GM18867 (cell line): ENCODE data around the gene USP3.

ENCODE experiments used
- ATAC-seq: cut with Tn5 transposase; IDR thresholded peaks from one replicate; pipeline ENCODE4 v1.9.1; 2021; ENCODE audit warnings: mild to moderate bottlenecking, moderate library complexity; ENCODE audit not compliant: unreplicated experiment

USP3 gene

GRCh38 chr15:63582179-63582578 is 77.8 kb downstream of the USP3 start:
- no peak for ATAC-seq

- ATAC-seq = no peak
Measured at GRCh38 chr15:63582718-63583426, 78.5 kb downstream of the USP3 start.

DNA sequence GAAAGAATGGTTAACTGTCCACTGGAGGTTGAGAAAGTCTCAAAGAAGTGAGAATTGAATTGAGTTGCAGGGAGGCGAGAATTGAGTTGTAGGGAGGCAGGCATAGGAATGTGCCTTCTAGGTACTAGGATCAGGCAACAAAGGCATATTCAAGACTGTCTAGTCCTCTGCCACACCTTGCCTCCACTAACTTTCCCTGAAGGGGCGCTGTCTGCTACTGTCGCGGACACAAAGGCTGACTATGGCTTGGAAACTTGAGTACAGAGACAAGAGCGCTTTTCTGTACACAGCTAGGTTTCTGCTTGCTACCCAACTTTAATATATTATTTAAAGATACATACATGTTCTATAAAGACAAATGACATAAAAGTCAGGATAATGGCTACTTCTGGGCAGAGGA is 82.4 kb downstream of the USP3 start:
- ATAC-seq = no peak

DNA sequence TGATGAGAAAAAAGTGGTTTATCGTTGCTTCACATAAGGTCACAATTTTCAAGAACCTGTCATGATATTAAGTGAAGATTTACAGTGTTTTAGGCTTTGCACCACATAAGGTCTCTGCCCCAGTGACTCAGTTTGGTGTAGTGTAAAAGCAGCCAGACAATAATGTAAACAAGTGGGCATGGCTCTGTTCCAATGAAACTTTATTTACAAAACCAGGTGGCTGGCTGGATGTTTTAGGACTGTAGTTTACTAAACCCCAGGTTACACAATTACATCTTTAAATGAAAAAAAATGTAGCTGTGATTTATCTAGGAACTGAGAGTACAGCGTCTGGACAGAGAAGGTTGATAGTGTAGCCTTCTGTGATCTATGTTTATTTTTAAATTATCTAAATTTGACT is 83.1 kb downstream of the USP3 start:
- no peak for ATAC-seq

- ATAC-seq = no peak
Measured at GRCh38 chr15:63588826-63589225, 84.4 kb downstream of the USP3 start.

DNA sequence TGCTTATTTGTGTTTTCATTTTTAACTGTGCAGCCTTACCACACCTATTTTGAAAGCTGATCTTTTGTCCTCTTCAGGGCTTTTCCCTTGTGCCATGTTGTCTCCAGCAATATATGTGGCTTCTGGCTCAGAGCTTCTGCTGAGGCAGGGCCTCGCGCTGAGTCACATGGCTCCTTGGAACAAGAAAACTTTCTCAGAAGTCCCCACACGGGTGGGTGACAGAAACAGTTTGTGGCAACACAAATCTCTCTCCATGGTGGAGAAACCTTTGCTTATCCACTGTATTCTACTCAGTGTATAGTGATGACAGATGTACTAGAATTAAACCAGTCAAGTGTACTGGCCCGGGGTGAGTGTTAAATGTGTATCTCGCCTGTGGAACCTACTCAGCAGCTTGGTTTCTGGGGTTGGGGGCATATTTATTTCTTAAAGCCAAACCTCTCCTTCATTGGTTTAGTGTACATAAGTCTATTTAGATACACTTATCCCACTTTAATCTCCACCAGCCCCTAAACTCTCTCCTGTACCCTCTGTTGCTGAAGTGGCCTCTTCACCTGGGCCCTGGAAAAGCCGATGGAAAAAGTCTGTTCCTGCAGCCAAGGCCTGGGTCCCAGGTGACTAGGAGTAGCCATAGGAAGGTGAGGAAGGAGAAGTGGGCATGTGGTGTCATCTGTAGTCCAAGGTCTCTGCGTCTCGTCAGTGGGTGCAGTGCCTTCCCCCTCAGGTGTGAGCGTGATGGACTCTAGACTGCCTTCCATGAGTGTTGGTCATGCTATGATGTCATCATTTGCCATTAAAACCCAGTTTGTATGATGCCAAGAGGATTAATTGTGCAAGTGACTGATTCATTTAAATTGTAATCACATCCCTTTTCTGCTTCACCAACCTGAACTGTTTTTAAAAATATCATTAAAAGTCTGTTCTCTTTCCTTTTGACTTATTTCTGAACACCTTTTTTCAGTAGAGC is 89.6 kb downstream of the USP3 start:
- ATAC-seq = no peak

DNA sequence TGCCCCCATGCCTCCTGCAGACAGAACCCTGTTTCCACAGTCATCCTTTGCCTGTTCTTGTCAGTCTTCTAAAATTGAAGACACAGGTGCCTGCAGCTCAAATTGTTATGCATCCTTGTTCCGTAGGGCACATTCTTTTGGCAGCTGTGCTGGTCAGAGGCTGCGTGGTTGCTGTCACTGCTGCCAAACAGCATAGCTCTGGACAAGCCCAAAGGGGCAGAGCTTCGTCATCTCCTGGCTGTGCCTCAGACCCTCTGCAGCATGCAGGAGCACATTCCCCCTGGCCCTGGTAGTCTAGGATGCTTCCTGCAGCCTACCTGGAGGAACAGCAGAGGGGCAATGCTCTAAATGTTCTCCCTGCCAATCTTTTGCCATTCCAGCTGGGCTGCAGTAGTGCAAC is 90.7 kb downstream of the USP3 start:
- ATAC-seq = no peak

DNA sequence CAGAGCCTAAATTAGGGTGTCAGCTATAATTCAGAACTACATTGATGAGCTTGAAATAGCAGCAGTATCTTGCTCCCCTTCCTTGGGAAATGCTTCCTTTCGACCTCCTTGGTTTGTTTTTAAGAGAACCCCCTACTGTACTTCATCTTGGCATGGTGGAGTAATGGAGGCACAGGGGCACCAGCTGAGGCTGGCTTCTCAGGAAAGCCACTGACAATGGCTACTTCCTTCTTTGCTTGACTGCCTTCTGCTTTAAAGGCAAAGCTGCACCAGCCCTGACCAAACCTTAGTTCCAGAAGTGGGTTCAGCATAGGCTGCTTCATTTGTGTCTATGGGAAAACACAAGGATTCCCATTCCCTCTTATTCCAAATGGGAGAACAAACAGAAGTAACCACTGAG is 91.3 kb downstream of the USP3 start:
- no peak for ATAC-seq

DNA sequence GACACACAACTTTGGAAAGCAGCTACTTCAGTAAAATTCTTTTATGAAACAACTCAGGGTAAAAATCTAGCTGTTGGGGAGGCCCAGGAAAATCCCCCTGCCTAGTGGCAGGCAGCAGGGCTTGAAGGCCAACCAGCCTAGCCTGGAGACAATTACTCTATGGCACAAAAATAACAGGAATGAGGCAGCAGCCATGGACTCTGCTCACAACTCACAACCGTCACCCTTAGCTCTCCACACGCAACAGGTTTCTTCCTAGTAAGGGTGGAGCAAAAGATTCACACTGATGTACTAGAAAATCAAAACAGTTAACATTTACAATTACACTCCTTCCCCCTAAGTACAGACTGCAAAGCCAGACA is 92.3 kb downstream of the USP3 start:
- no peak for ATAC-seq

- no peak for ATAC-seq
Measured at GRCh38 chr15:63597038-63597790, 92.8 kb downstream of the USP3 start, which contains the start of gene FBXL22. Gene FBXL22 (plus strand): TSS chr15:63597387. CDS start chr15:63597393, 6 bp downstream.

GRCh38 chr15:63597821-63598220 is 93.4 kb downstream of the USP3 start:
- no peak for ATAC-seq

DNA sequence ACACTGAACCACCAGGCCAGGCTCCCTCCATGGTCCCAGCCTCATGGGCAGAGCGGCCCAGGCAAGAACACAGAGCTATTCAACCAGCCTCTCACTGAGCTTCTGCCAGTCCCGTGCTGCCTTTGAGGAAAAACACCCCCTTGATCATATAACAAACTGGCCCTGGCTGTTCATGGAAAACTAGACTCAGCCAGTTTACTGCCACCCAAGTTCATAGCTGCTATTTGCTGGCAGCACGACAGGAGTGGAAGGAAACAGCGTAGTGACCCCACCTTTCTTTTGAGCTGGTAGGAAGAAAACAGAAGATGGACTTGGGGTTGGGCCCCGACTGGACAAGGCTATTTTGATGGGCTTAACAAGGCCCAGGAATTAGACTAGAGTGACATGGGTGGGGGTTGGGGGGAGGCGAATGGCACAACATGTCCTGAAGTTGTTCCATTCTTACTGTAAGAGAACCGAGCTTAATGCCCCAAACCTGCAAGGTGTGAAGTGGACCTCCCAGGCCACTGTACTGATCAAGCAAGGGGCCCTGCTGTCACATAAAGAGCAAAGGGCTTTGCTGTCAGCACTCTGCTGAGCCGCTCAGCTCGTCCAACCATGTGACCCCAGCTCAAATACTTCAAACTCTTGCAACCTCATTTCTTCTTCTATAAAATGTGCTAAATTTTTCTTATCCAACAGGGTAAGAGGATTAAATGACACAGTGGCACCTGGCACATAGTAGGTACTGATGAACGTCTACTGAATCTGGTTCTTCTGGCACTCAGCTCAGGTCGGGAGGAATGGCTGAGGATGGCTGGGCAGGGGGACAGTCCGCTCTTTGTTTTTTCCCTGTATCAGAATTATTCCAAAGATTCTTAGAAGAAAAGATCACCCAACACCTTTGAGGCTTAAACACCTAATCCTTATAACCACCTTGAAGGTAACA is 94.3 kb downstream of the USP3 start:
- ATAC-seq = no peak

DNA sequence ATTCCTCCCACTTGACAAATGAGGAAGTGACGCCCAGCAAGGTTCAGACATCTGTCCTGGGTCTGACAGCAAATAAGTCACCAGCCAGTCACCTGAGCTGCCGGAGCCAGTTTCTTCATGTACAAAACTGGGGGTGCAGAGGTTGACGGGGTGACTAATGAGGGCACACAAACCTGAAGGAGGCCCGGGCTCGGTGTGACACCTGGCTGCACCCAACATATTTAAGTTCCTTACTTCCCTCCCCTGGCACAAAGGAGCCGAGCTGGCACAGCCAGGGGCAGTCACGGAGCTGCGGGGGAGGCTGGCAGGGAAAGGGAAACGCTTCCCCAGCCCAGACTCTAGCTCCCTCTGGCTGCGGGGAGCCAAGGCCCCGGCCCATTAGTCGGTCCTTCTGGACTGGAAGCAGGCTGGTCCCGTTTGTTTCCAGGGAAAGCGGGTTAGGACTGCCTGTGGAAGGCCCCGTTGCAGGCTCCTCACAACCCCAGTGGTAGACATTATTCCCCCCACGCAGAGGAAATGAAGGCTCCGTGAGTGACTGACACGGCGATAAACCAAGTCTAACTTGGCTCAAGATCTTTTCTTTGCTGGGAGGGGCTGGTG is 95.1 kb downstream of the USP3 start:
- no peak for ATAC-seq

DNA sequence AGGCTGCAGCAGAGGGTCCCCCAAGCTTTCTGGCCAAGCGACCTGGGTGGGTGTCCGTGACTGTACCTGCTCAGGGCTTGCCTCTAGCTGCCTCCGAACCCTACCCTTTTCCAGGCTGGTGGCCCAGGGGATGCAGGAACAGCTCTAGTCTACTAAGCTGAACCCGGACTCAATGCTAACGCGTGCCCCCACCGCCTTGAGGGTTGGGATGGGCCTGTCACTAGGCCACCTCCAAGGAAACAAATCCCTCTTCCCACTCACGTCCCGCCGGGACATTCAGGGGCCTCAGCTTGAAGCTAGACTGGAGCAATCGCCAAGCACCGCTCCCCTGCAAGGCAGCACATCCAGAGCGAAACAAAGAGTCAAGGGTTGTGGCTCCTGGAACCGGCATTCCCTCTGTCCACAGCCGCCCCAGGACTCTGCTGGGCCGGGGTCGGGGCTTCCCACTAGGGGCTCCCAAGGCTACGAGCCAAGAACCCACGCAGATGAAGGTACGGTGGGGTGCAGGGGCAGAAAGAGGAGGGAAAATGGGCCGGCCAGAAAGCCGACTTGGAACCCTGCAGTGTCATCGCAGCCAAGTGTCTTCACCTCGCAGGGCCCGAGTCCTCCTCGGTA is 95.7 kb downstream of the USP3 start:
- peak; percentile 4 for ATAC-seq

- ATAC-seq = peak; percentile 76
Measured at GRCh38 chr15:63600616-63601025, 96.2 kb downstream of the USP3 start.

DNA sequence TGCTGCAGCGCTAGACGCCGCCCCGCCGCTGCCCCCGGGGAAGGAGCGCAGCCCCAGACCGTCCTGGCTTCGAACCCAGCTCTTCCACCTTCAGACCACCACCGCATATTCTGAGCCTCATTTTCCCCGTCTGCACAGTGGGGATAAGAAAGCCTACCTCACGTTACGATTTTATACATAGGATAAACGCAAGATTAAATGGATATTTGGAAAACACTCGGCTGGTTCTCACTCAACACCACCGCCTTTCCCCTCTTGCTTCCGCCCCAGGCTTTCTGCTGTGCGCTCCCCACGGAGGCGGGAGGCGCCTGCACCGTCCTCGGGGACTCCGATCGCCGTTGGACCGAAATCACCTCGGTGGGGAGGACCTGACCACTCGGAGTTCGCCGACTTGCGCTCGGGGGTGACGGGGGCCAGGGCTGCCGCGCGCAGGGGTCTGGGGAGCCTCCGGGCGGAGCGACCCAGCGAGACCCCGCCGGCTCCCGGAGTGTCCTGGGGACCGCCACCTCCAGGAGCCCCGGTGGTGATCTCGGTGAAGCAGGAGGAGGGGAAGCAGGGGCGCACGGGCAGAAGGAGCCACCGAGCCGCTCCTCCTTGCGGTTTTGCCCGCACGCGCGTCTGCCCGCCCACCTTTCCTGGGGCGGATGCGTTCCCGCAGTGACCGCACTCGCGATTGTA is 96.8 kb downstream of the USP3 start:
- peak; percentile 16 for ATAC-seq

DNA sequence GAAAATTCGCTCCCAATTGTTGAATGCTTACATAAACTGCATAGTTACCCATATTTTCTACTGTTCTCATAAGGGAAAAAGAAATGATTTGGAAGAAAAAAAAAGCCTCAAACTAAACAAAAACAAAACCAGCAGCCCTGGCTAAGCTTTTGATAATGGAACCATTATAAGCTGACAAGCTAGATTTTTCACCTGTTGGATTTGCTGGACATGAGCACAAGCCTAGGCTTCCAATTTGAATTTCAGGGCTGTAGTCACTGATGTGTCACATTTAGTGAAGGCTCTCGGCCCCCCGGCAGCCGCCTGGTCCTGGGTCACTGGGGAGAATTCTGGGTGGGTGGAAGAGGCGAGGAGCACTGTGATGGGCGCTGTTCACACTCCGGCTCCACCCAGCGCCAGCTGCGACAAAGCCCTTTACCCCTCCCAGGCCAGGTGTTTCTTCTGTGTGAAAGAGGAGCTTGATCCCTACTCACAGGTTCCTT is 97.4 kb downstream of the USP3 start:
- no peak for ATAC-seq

- ATAC-seq = no peak
Measured at GRCh38 chr15:63602595-63602994, 98.2 kb downstream of the USP3 start.

DNA sequence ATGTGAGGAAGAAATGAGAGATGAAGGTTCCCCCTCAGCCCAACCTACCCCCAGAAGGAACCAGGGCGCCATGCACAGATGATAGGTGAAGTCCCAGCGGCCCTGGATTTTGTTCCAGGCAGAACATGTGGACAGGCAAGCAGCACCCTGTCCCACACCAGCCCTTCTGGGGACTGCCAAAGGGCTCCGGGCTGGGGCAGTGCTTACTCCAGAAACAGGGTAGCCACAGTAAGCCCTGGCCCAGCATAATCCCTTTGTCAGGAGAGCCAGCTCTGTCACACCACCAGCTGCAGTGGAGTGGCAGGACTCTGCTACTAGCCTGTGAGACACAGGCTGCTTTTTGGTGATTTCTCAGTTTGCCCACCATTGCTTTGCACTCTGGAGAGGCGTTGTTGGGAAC is 99.1 kb downstream of the USP3 start:
- no peak for ATAC-seq
